Activated naive CD4-positive, alpha-beta T cell treated with anti-CD3 and anti-CD28 coated beads, Interleukin-2, amount 50 U/mL, for 24 hours (primary cell): ENCODE results near the gene SEZ6L2.
"Not testable (repeated sequence)": the region's sequence is repeated elsewhere in the genome, so short reads cannot be mapped to it uniquely, and the experiment has no call there.

ENCODE experiments used
- H3K27ac Mint-ChIP-seq: one replicate; pipeline ENCODE4 v1.8.0; 2021; ENCODE audit warnings: mild to moderate bottlenecking, mixed read lengths
- H3K27me3 Mint-ChIP-seq: one replicate; pipeline ENCODE4 v1.8.0; 2021; ENCODE audit warnings: mixed read lengths
- H3K36me3 Mint-ChIP-seq: one replicate; pipeline ENCODE4 v1.8.0; 2021; ENCODE audit warnings: mixed read lengths
- H3K4me1 Mint-ChIP-seq: one replicate; pipeline ENCODE4 v1.8.0; 2021; ENCODE audit warnings: mixed read lengths
- H3K4me3 Mint-ChIP-seq: one replicate; pipeline ENCODE4 v1.8.0; 2021; ENCODE audit warnings: mild to moderate bottlenecking, mixed read lengths
- H3K9me3 Mint-ChIP-seq: one replicate; pipeline ENCODE4 v1.8.0; 2021; ENCODE audit warnings: mixed read lengths

SEZ6L2 gene

GRCh38 chr16:29900888-29901606 is 1.7 kb upstream of the SEZ6L2 start:
- no peak overlapping the region for H3K27ac Mint-ChIP-seq
- peaks cover 10% of the 10 kb centered on the region for H3K4me1 Mint-ChIP-seq
- peaks cover 13% of the 10 kb centered on the region for H3K27me3 Mint-ChIP-seq
- H3K9me3 Mint-ChIP-seq, result no peaks in the 10 kb centered on the region
- H3K36me3 Mint-ChIP-seq, result no peaks in the 10 kb centered on the region
- peak overlapping the region; percentile 72 for H3K4me3 Mint-ChIP-seq

- H3K9me3 Mint-ChIP-seq, result no peaks in the 10 kb centered on the region
- peaks cover 15% of the 10 kb centered on the region for H3K27me3 Mint-ChIP-seq
- peak within 1 kb of the TSS; percentile 77 for H3K27ac Mint-ChIP-seq
- H3K4me3 Mint-ChIP-seq, result peak within 1 kb of the TSS; percentile 72
- H3K36me3 Mint-ChIP-seq, result no peaks in the 10 kb centered on the region
- H3K4me1 Mint-ChIP-seq, result peaks cover 10% of the 10 kb centered on the region
Measured at GRCh38 chr16:29900102-29900887, 945 bp upstream of the SEZ6L2 start, which contains the start of gene ASPHD1. ASPHD1 (plus strand) TSS chr16:29900488; CDS start chr16:29900972, 484 bp downstream.

GRCh38 chr16:29898804-29899515 is 390 bp downstream of the SEZ6L2 start:
- H3K9me3 Mint-ChIP-seq, result no peaks in the 10 kb centered on the region
- peaks cover 10% of the 10 kb centered on the region for H3K4me1 Mint-ChIP-seq
- peaks cover 15% of the 10 kb centered on the region for H3K27me3 Mint-ChIP-seq
- no peaks in the 10 kb centered on the region for H3K36me3 Mint-ChIP-seq
- no peak overlapping the region for H3K27ac Mint-ChIP-seq
- peak overlapping the region; percentile 47 for H3K4me3 Mint-ChIP-seq

GRCh38 chr16:29898135-29898803 is 1.1 kb downstream of the SEZ6L2 start:
- Mint-ChIP-seq H3K27ac (no peak overlapping the region), H3K36me3 (no peaks in the 10 kb centered on the region), H3K4me3 (peak overlapping the region; percentile 47), H3K9me3 (no peaks in the 10 kb centered on the region), H3K27me3 (peaks cover 15% of the 10 kb centered on the region), H3K4me1 (peaks cover 6% of the 10 kb centered on the region)

- no peaks in the 10 kb centered on the region for H3K36me3 Mint-ChIP-seq
- no peaks in the 10 kb centered on the region for H3K9me3 Mint-ChIP-seq
- H3K4me1 Mint-ChIP-seq, result peaks cover 6% of the 10 kb centered on the region
- peak overlapping the region; percentile 52 for H3K27ac Mint-ChIP-seq
- H3K27me3 Mint-ChIP-seq, result peaks cover 15% of the 10 kb centered on the region
- H3K4me3 Mint-ChIP-seq, result no peak overlapping the region
Measured at GRCh38 chr16:29897333-29897732, 2.0 kb downstream of the SEZ6L2 start.

GRCh38 chr16:29896841-29897240 is 2.5 kb downstream of the SEZ6L2 start:
- H3K4me3 Mint-ChIP-seq, result no peak overlapping the region
- H3K27ac Mint-ChIP-seq, result no peak overlapping the region
- no peaks in the 10 kb centered on the region for H3K36me3 Mint-ChIP-seq
- peaks cover 15% of the 10 kb centered on the region for H3K27me3 Mint-ChIP-seq
- H3K9me3 Mint-ChIP-seq, result no peaks in the 10 kb centered on the region
- H3K4me1 Mint-ChIP-seq, result peaks cover 6% of the 10 kb centered on the region

- Mint-ChIP-seq H3K27me3 (peaks cover 15% of the 10 kb centered on the region), H3K27ac (no peak overlapping the region), H3K9me3 (no peaks in the 10 kb centered on the region), H3K4me1 (no peaks in the 10 kb centered on the region), H3K36me3 (no peaks in the 10 kb centered on the region), H3K4me3 (no peak overlapping the region)
Measured at GRCh38 chr16:29894352-29894751, 5.0 kb downstream of the SEZ6L2 start.

GRCh38 chr16:29893553-29893952 is 5.8 kb downstream of the SEZ6L2 start:
- H3K4me1 Mint-ChIP-seq, result no peaks in the 10 kb centered on the region
- no peaks in the 10 kb centered on the region for H3K9me3 Mint-ChIP-seq
- peaks cover 14% of the 10 kb centered on the region for H3K27me3 Mint-ChIP-seq
- no peaks in the 10 kb centered on the region for H3K36me3 Mint-ChIP-seq
- no peak overlapping the region for H3K27ac Mint-ChIP-seq
- H3K4me3 Mint-ChIP-seq, result no peak overlapping the region

GRCh38 chr16:29892458-29892813 is 6.9 kb downstream of the SEZ6L2 start:
- no peaks in the 10 kb centered on the region for H3K9me3 Mint-ChIP-seq
- no peaks in the 10 kb centered on the region for H3K4me1 Mint-ChIP-seq
- peaks cover 5% of the 10 kb centered on the region for H3K27me3 Mint-ChIP-seq
- no peak overlapping the region for H3K4me3 Mint-ChIP-seq
- H3K27ac Mint-ChIP-seq, result no peak overlapping the region
- H3K36me3 Mint-ChIP-seq, result no peaks in the 10 kb centered on the region

GRCh38 chr16:29891525-29892457 is 7.6 kb downstream of the SEZ6L2 start:
- Mint-ChIP-seq H3K9me3 (no peaks in the 10 kb centered on the region), H3K27ac (no peak overlapping the region), H3K36me3 (no peaks in the 10 kb centered on the region), H3K27me3 (peaks cover 2% of the 10 kb centered on the region), H3K4me1 (no peaks in the 10 kb centered on the region), H3K4me3 (no peak overlapping the region)

- H3K27me3 Mint-ChIP-seq, H3K4me3 Mint-ChIP-seq, H3K4me1 Mint-ChIP-seq, H3K36me3 Mint-ChIP-seq, H3K27ac Mint-ChIP-seq, H3K9me3 Mint-ChIP-seq: not testable (repeated sequence)
Measured at GRCh38 chr16:29889372-29889771, 10.0 kb downstream of the SEZ6L2 start.

GRCh38 chr16:29883987-29884386 is 15.4 kb downstream of the SEZ6L2 start:
- Mint-ChIP-seq H3K27me3 (peaks cover 2% of the 10 kb centered on the region), H3K4me3 (no peak overlapping the region), H3K27ac (no peak overlapping the region), H3K4me1 (no peaks in the 10 kb centered on the region), H3K9me3 (no peaks in the 10 kb centered on the region), H3K36me3 (no peaks in the 10 kb centered on the region)

GRCh38 chr16:29881050-29881449 is 18.3 kb downstream of the SEZ6L2 start:
- H3K27ac Mint-ChIP-seq, result no peak overlapping the region
- no peak overlapping the region for H3K4me3 Mint-ChIP-seq
- H3K9me3 Mint-ChIP-seq, result no peaks in the 10 kb centered on the region
- H3K4me1 Mint-ChIP-seq, result peaks cover 15% of the 10 kb centered on the region
- H3K36me3 Mint-ChIP-seq, result no peaks in the 10 kb centered on the region
- H3K27me3 Mint-ChIP-seq, result peaks cover 10% of the 10 kb centered on the region

- peak overlapping the region; percentile 8 for H3K27ac Mint-ChIP-seq
- no peaks in the 10 kb centered on the region for H3K9me3 Mint-ChIP-seq
- no peak overlapping the region for H3K4me3 Mint-ChIP-seq
- peaks cover 18% of the 10 kb centered on the region for H3K4me1 Mint-ChIP-seq
- H3K27me3 Mint-ChIP-seq, result peaks cover 13% of the 10 kb centered on the region
- no peaks in the 10 kb centered on the region for H3K36me3 Mint-ChIP-seq
Measured at GRCh38 chr16:29878172-29878571, 21.2 kb downstream of the SEZ6L2 start.
